ENCODE measurements around the gene EME1.

EME1 gene

GRCh38 chr17:50363217-50364060, 9.6 kb upstream of the EME1 start:
- no peak for DNase-seq (ENCODE audit: low read depth)

GRCh38 chr17:50364061-50364458, 9.0 kb upstream of the EME1 start:
- no peak for DNase-seq (ENCODE audit: low read depth)

- DNase-seq (ENCODE audit: low read depth), result no peak
These were observed 8.3 kb upstream of the EME1 start for GRCh38 chr17:50364715-50365114.

DNA sequence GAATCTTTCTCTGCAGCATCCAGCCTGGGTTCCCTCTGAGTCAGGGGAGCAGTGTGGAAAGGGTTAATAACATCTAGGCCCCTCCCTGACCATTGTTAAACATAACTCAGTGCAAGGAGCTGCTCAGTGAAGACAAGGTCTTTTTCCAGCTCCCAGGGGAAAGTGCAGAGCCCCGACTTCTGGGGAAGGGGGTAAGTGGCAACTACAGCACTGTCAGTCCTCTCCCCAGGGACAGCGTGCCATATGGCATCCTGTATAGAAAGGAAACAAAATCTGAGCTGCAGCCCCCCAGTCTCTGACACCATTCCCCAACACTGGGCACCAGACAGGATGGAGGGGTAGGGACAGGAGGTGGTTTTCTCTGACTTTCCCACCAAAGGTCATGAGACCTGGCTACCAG, 7.9 kb upstream of the EME1 start:
- no peak for DNase-seq (ENCODE audit: low read depth)

GRCh38 chr17:50365649-50366393, 7.2 kb upstream of the EME1 start:
- DNase-seq (ENCODE audit: low read depth), result no peak

- no peak for DNase-seq (ENCODE audit: low read depth)
These were observed 5.6 kb upstream of the EME1 start for GRCh38 chr17:50367401-50367800.

DNA sequence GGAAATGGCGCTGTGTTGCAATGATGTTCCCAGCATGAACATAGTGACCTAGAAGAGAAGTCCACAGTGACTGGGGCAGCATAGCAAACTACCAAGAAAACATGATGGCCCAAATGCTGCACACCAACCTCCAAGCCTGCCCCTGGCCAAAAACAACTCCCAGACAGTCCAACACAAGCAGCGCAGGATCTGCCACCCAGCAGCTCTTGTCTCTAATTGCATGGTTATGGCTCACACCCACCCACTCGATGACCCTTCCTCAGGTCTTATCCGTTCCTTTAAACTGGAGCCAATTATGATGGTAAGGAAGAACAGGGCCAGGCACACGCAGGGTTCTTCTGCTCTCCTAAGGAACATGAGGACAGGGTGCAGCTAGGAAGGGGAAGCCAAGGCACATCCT, 3.0 kb upstream of the EME1 start:
- no peak for DNase-seq (ENCODE audit: low read depth)

- no peak for DNase-seq (ENCODE audit: low read depth)
These were observed 1.5 kb upstream of the EME1 start for GRCh38 chr17:50371526-50371925.

DNA sequence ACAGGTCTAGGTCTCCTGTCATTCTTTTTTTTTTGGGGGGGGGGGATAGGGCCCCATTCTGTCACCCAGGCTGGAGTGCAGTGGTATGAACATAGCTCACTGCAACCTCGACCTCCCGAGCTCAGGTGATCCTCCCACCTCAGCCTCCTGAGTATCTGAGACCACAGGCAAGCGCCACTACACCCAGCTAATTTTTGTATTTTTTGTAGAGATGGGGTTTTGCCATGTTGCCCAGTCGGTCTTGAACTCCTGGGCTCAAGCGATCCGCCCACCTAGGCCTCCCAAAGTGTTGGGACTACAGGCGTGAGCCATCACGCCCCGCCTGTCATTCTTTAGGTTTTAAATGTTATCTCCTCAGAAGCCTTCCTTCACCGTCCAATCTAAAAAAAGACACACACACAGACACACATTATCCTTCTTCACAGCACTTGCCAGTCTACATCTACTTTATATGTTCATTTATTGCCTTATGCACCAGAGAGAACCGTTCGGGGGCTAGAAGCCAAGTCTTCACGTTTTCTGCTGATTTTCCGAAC, 739 bp upstream of the EME1 start:
- no peak for DNase-seq (ENCODE audit: low read depth)

DNA sequence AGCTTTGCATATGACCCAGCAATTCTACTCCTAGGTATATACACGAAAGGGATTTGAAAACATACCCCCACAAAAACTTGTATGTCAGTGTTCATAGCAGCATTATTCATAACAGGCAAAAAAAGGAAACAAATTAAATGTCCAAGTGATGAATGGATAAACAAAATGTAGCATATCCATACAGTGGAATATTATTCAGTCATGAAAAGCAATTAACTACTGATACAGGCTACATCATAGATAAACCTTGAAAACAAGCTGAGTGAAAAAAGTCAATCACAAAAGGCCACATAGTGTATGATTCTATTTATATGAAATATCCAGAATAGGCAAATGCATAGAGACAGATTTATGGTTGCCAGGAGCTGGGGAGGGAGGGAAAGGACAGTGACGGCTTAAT, 676 bp downstream of the EME1 start:
- DNase-seq (ENCODE audit: low read depth), result no peak

DNA sequence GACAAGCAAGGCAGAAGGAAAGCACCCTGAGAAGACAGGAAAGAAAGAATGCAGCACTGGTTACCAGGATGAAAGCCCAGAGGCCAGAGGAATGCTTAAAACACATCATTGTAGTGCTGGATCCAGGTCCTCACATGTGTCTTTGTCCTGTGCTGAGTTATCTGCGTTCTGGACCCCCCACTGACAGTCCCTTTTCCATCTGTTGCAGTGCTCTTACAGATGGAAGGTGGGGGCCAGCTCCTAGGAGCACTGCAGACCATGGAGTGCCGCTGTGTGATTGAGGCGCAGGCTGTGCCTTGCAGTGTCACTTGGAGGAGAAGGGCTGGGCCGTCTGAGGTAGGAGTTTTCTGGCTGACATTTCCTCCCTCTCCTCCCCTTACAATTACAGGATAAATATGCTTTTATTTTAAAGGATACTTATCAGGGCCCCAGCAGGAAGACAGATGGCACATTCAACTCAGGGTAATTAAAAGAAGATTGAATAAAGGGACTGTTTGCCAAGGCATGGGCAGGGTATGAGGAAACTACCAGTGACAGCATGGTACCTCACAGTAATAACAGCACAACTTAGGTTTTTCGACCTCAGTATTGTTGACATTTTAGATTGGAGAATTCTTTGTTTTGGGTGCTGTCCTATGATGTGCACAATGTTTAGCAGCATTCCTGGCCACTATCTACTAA, 3.0 kb downstream of the EME1 start:
- no peak for DNase-seq (ENCODE audit: low read depth)

DNA sequence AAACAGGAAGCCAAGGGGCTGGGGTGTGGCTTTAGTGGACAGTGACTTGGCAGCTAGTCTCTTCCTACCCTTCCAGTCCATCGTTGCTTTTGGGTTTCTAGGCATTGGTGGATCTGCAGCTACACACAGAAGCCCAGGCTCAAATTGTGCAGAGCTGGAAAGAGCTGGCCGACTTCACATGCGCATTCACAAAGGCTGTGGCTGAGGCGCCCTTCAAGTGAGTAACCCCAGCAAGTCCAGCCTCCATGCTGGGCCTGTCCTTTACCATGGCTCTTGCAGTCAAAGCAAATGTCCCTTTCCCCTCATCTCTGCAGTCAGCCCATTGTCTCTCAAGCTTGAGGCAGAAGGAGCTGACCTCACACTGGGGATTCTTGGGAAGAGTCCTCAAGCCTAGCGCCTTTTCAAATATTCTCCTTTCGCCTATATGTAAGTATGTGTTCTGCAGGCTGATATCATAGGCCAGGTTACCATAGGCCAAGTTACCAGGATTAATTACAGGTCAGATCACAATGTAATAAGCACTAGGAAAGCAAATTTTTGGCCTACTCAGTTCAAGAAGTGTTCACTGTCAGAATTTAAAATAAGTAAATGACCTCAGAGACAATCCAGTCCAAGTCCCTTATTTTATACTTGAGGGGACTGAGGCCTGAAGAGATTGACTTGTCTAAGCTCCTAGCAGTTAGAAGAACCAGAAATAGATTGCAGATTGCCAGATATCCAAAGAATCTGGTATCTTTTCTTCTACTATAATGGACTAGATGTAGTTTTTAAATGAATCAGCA, 6.5 kb downstream of the EME1 start:
- no peak for DNase-seq (ENCODE audit: low read depth)

- no peak for DNase-seq (ENCODE audit: low read depth)
These were observed 7.6 kb downstream of the EME1 start for GRCh38 chr17:50380369-50381259.

DNA sequence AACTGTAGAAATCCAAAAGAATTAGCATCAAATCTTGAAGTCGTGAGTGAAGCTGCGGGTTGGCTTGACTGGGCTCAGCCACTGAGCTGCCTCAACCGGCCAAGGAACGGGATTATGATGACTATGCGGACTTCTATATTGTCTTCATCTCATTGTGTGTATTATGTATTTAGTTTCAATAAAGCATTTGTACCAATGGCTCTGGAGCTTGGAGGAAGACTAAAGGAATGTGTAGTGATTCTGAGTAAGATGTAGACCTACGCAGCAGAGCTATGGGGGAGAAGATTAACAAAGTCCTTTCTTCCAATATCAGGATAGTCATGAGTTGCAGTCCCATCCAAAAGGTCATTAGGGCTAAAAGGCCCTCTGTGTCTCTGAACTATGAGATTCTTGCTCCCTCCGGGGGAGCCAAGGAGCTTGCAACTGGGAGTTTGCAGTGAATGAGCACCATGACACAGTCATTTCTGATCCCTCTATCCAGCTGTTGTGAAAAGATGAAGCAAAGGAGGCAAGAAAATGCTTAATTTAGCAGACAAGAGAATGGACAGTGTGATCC, 8.3 kb downstream of the EME1 start:
- DNase-seq (ENCODE audit: low read depth), result no peak

- no peak for DNase-seq (ENCODE audit: low read depth)
These were observed 8.9 kb downstream of the EME1 start for GRCh38 chr17:50381920-50382319.

GRCh38 chr17:50382931-50383330, 9.9 kb downstream of the EME1 start:
- DNase-seq (ENCODE audit: low read depth), result no peak

- DNase-seq (ENCODE audit: low read depth), result no peak
These were observed 13.5 kb downstream of the EME1 start for GRCh38 chr17:50386510-50386909.

- no peak for DNase-seq (ENCODE audit: low read depth)
These were observed 15.7 kb downstream of the EME1 start for GRCh38 chr17:50388728-50389127.

- no peak for DNase-seq (ENCODE audit: low read depth)
These were observed 16.5 kb downstream of the EME1 start for GRCh38 chr17:50389534-50389933.

GRCh38 chr17:50392621-50393020, 19.6 kb downstream of the EME1 start:
- DNase-seq (ENCODE audit: low read depth), result no peak

DNA sequence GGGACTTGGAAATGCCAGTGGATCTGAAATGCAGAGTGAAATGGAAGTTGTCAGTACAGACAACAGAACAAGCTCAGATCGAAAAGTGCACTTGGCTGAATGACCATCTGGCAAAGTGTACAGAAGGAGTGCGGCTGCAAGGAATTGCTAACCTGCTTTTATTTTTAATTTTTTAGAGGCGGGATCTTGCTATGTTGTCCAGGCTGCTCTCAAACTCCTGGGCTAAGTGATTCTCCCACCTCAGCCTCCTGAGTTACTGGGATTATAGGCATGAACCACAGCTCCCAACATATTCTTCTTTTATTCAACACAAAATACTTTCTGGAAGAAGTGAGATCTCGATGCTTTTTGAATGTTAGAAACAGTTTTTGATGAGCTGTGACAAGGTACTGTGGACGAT, 20.7 kb downstream of the EME1 start:
- DNase-seq (ENCODE audit: low read depth), result no peak
